HEK293 (cell line): Measurements from ENCODE around the gene OBSL1.

Experiments
- CTCF ChIA-PET: fragments of 350-600 bp; formaldehyde crosslinking; extraction: SDS; loops from one replicate; lab custom pipeline; 2021; ENCODE audit warnings: antibody characterized with exemption; lab: Yijun Ruan, JAX
- POLR2A ChIA-PET: fragments of 300-600 bp; formaldehyde crosslinking; extraction: SDS; loops from one replicate; lab custom pipeline; 2020; ENCODE audit warnings: antibody characterized with exemption, inconsistent platforms; lab: Yijun Ruan, JAX
- H3K27ac ChIP-seq: fragments of 200-500 bp; sonication (Bioruptor generic); 2 replicates; pipeline ENCODE4 v1.5.1; 2014; ENCODE audit warnings: low read depth, low read length, control low read depth, inconsistent platforms; ENCODE audit errors: extremely low read depth
- H3K36me3 ChIP-seq, 2 experiments: fragments of 200-500 bp in 1 of 2; sonication (Bioruptor generic) in 1 of 2; 1 replicate in 1 of 2; 2 replicates in 1 of 2; pipeline ENCODE4 v1.5.1; 2014 to 2017; ENCODE audit warnings: inconsistent platforms in 2 of 2, low read length in 2 of 2; ENCODE audit not compliant: control insufficient read depth in 2 of 2, insufficient read depth in 1 of 2
- H3K4me1 ChIP-seq: fragments of 200-500 bp; sonication (Bioruptor generic); 2 replicates; pipeline ENCODE4 v1.5.1; 2014; ENCODE audit warnings: mild to moderate bottlenecking, low read length, inconsistent platforms; ENCODE audit not compliant: control insufficient read depth, insufficient read depth
- H3K4me3 ChIP-seq: 2 replicates; pipeline ENCODE4 v1.5.1; 2011; ENCODE audit warnings: low read depth, mild to moderate bottlenecking, control low read depth, low read length, moderate library complexity
- H3K9me3 ChIP-seq: fragments of 200-500 bp; sonication (Bioruptor generic); 2 replicates; pipeline ENCODE4 v1.5.1; 2014; ENCODE audit warnings: low read depth, low read length, inconsistent platforms; ENCODE audit not compliant: control insufficient read depth, insufficient read depth
- GLIS2 ChIP-seq: fragments of 450-650 bp; formaldehyde crosslinking; IDR thresholded peaks from 2 replicates; pipeline ENCODE4 v1.5.1; 2016; ENCODE audit warnings: missing biosample characterization, missing genetic modification characterization
- MEIS1 ChIP-seq: sonication (generic); formaldehyde crosslinking; IDR thresholded peaks from 2 replicates; pipeline ENCODE4 v1.8.1; 2022; ENCODE audit warnings: missing genetic modification reagents, mild to moderate bottlenecking, borderline replicate concordance
- REPIN1 ChIP-seq: fragments of 450-650 bp; formaldehyde crosslinking; IDR thresholded peaks from 2 replicates; pipeline ENCODE4 v1.5.1; 2017; ENCODE audit warnings: missing biosample characterization, missing genetic modification characterization, low read depth
- ZNF19 ChIP-seq: fragments of 450-650 bp; formaldehyde crosslinking; IDR thresholded peaks from 2 replicates; pipeline ENCODE4; 2016; ENCODE audit warnings: missing biosample characterization, missing genetic modification characterization, low read depth
- ZNF311 ChIP-seq: fragments of 450-650 bp; formaldehyde crosslinking; IDR thresholded peaks from 2 replicates; pipeline ENCODE4 v1.5.1; 2017; ENCODE audit warnings: missing biosample characterization, missing genetic modification characterization, borderline replicate concordance
- ZNF510 ChIP-seq: fragments of 450-650 bp; formaldehyde crosslinking; IDR thresholded peaks from 2 replicates; pipeline ENCODE4 v1.5.1; 2018; ENCODE audit warnings: mild to moderate bottlenecking, missing genetic modification characterization, missing biosample characterization; ENCODE audit not compliant: insufficient replicate concordance
- ZNF521 ChIP-seq: fragments of 450-650 bp; formaldehyde crosslinking; IDR thresholded peaks from 2 replicates; pipeline ENCODE4 v1.5.1; 2017; ENCODE audit warnings: missing biosample characterization, mild to moderate bottlenecking, missing genetic modification characterization
- ZNF548 ChIP-seq: fragments of 450-650 bp; formaldehyde crosslinking; IDR thresholded peaks from 2 replicates; pipeline ENCODE4 v1.5.1; 2016; ENCODE audit warnings: missing biosample characterization, missing genetic modification characterization
- ZNF600 ChIP-seq: fragments of 450-650 bp; formaldehyde crosslinking; IDR thresholded peaks from 2 replicates; pipeline ENCODE4 v1.5.1; 2016; ENCODE audit warnings: missing biosample characterization, missing genetic modification characterization
- ZNF629 ChIP-seq: fragments of 450-650 bp; formaldehyde crosslinking; IDR thresholded peaks from 2 replicates; pipeline ENCODE4 v1.5.1; 2017; ENCODE audit warnings: missing biosample characterization, missing genetic modification characterization
- ZNF670 ChIP-seq: fragments of 450-650 bp; formaldehyde crosslinking; IDR thresholded peaks from 2 replicates; pipeline ENCODE4 v1.5.1; 2016; ENCODE audit warnings: missing biosample characterization, missing genetic modification characterization, low read depth
- ZNF843 ChIP-seq: fragments of 450-650 bp; formaldehyde crosslinking; IDR thresholded peaks from 2 replicates; pipeline ENCODE4 v1.5.1; 2016; ENCODE audit warnings: missing biosample characterization, missing genetic modification characterization
- TF ChIP-seq, protein P1 (sequence below): fragments of 450-650 bp; formaldehyde crosslinking; IDR thresholded peaks from 2 replicates; pipeline ENCODE4 v1.5.1; 2017; ENCODE audit warnings: missing biosample characterization, missing genetic modification characterization
- TF ChIP-seq, protein P2 (sequence below): fragments of 450-650 bp; formaldehyde crosslinking; IDR thresholded peaks from 2 replicates; pipeline ENCODE4 v1.5.1; 2016; ENCODE audit warnings: missing biosample characterization, missing genetic modification characterization
- TF ChIP-seq, protein P3 (sequence below): fragments of 450-650 bp; formaldehyde crosslinking; IDR thresholded peaks from 2 replicates; pipeline ENCODE4 v1.5.1; 2016; ENCODE audit warnings: missing biosample characterization, missing genetic modification characterization
- TF ChIP-seq, protein P4 (sequence below): fragments of 450-650 bp; formaldehyde crosslinking; IDR thresholded peaks from 2 replicates; pipeline ENCODE4 v1.5.1; 2016; ENCODE audit warnings: missing biosample characterization, missing genetic modification characterization
- TF ChIP-seq, protein P5 (sequence below): fragments of 450-650 bp; formaldehyde crosslinking; IDR thresholded peaks from 2 replicates; pipeline ENCODE4 v1.5.1; 2016; ENCODE audit warnings: missing biosample characterization, missing genetic modification characterization

Gene OBSL1

DNA sequence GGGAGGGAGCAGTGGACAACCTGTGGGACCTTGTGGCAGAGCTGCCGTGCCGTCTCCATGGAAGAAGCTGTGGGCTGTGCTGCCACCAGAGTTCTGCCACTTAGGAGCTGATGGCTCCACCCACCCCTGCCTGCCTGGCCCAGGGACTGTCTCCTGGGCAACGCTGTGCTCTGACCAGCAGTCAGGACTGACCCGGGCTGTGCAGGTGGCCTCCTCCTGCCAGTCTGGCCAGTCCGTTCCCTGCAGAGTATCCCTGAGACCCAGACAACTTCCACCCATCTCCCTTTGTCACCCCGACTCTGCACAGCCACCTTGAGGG, 44.3 kb downstream of the OBSL1 start:
- Histone ChIP-seq H3K4me1 (no peaks in the 10 kb centered on the region), H3K4me3 (no peak overlapping the region)
- TF ChIP-seq ZNF19 (tag by site-specific recombination) (no peak), GLIS2 (0 out of 2 replicates have a peak, but pooled peaks have one; percentile 19), ZNF600 (tag by site-specific recombination) (peak; percentile 27; the same call in 1 of the 2 replicates), ZNF311 (tag by site-specific recombination) (no peak), MEIS1 (CRISPR knock-in tag) (no peak), ZNF521 (tag by site-specific recombination) (no peak), ZNF670 (tag by site-specific recombination) (no peak), ZNF548 (no peak), ZNF629 (tag by site-specific recombination) (no peak)
- TF ChIP-seq, protein P1, sequence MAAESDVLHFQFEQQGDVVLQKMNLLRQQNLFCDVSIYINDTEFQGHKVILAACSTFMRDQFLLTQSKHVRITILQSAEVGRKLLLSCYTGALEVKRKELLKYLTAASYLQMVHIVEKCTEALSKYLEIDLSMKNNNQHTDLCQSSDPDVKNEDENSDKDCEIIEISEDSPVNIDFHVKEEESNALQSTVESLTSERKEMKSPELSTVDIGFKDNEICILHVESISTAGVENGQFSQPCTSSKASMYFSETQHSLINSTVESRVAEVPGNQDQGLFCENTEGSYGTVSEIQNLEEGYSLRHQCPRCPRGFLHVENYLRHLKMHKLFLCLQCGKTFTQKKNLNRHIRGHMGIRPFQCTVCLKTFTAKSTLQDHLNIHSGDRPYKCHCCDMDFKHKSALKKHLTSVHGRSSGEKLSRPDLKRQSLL = no peak
- TF ChIP-seq, protein P2, sequence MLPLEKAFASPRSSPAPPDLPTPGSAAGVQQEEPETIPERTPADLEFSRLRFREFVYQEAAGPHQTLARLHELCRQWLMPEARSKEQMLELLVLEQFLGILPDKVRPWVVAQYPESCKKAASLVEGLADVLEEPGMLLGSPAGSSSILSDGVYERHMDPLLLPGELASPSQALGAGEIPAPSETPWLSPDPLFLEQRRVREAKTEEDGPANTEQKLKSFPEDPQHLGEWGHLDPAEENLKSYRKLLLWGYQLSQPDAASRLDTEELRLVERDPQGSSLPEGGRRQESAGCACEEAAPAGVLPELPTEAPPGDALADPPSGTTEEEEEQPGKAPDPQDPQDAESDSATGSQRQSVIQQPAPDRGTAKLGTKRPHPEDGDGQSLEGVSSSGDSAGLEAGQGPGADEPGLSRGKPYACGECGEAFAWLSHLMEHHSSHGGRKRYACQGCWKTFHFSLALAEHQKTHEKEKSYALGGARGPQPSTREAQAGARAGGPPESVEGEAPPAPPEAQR (tag by site-specific recombination) = no peak
- TF ChIP-seq, protein P3, sequence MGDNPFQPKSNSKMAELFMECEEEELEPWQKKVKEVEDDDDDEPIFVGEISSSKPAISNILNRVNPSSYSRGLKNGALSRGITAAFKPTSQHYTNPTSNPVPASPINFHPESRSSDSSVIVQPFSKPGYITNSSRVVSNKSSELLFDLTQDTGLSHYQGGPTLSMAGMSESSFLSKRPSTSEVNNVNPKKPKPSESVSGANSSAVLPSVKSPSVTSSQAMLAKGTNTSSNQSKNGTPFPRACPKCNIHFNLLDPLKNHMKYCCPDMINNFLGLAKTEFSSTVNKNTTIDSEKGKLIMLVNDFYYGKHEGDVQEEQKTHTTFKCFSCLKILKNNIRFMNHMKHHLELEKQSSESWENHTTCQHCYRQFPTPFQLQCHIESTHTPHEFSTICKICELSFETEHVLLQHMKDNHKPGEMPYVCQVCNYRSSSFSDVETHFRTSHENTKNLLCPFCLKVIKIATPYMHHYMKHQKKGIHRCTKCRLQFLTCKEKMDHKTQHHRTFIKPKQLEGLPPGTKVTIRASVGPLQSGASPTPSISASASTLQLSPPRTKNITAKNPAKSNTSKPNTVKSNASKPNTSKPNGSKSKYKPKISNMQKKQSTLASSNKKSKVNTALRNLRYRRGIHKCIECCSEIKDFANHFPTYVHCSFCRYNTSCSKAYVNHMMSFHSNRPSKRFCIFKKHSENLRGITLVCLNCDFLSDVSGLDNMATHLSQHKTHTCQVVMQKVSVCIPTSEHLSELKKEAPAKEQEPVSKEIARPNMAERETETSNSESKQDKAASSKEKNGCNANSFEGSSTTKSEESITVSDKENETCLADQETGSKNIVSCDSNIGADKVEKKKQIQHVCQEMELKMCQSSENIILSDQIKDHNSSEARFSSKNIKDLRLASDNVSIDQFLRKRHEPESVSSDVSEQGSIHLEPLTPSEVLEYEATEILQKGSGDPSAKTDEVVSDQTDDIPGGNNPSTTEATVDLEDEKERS (tag by site-specific recombination) = no peak
- TF ChIP-seq, all 188 proteins: peak for 2
- H3K27ac ChIP-seq = no peak overlapping the region
- H3K36me3 ChIP-seq = no peaks in the 10 kb centered on the region
- CTCF ChIA-PET = interaction anchor here (0.5 to 9.7 kb wide), 9 partner anchors 8 to 232 kb away, joined by 3 to 252 read pairs (median 10); partner anchors contain the start of genes ASIC4 and GMPPA
- no peaks in the 10 kb centered on the region for H3K9me3 ChIP-seq
- POLR2A ChIA-PET = interaction anchor here (0.8 to 1.4 kb wide), 2 partner anchors 11 to 28 kb away, joined by 3 to 6 read pairs; partner anchors contain the start of gene GMPPA

DNA sequence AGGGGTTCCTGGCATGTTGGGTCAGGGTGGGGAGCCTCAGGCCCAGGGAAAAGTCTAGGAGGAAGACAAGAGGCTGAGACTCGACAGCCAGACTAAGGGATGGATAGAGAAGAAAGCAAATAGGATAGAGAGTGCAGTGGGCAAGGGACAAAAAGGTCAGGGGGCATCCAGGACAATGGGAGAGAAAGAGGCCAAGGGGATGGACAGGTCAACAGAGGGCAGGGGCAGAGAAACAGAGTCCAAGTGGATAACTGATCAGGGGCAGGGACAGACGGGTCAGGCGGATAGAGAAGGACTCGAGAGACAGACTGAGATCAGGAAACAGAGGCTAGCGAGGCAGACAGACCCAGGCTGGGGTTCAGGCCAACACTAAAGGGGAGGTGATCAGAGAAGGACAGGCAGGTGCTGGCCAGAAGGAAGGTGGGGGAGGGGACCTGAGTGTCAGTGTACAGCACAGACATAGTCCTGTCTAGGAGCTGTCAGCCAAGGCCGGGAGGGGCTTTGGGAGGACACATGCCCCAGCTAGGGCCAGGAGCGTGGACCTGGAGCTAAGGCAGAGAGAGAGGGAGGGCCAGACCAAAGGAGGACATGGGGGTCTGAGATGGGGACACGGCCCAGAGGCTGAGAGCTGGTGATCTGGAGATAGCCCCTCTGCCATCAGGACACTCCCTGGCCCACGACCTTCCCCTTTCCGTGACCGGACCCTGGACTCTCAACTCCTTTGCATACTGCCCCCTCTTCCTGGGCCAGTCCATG, 44.8 kb downstream of the OBSL1 start:
- H3K27ac ChIP-seq = no peak overlapping the region
- H3K4me1 ChIP-seq = peaks cover 5% of the 10 kb centered on the region
- H3K9me3 ChIP-seq = no peaks in the 10 kb centered on the region
- H3K4me3 ChIP-seq = no peak overlapping the region
- no peak for TF ChIP-seq REPIN1 (tag by site-specific recombination)
- no peak for TF ChIP-seq ZNF510 (tag by site-specific recombination)
- TF ChIP-seq, protein P4, sequence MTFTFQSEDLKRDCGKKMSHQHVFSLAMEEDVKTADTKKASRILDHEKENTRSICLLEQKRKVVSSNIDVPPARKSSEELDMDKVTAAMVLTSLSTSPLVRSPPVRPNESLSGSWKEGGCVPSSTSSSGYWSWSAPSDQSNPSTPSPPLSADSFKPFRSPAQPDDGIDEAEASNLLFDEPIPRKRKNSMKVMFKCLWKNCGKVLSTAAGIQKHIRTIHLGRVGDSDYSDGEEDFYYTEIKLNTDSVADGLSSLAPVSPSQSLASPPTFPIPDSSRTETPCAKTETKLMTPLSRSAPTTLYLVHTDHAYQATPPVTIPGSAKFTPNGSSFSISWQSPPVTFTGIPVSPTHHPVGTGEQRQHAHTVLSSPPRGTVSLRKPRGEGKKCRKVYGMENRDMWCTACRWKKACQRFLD (tag by site-specific recombination) = no peak
- TF ChIP-seq, protein P5, sequence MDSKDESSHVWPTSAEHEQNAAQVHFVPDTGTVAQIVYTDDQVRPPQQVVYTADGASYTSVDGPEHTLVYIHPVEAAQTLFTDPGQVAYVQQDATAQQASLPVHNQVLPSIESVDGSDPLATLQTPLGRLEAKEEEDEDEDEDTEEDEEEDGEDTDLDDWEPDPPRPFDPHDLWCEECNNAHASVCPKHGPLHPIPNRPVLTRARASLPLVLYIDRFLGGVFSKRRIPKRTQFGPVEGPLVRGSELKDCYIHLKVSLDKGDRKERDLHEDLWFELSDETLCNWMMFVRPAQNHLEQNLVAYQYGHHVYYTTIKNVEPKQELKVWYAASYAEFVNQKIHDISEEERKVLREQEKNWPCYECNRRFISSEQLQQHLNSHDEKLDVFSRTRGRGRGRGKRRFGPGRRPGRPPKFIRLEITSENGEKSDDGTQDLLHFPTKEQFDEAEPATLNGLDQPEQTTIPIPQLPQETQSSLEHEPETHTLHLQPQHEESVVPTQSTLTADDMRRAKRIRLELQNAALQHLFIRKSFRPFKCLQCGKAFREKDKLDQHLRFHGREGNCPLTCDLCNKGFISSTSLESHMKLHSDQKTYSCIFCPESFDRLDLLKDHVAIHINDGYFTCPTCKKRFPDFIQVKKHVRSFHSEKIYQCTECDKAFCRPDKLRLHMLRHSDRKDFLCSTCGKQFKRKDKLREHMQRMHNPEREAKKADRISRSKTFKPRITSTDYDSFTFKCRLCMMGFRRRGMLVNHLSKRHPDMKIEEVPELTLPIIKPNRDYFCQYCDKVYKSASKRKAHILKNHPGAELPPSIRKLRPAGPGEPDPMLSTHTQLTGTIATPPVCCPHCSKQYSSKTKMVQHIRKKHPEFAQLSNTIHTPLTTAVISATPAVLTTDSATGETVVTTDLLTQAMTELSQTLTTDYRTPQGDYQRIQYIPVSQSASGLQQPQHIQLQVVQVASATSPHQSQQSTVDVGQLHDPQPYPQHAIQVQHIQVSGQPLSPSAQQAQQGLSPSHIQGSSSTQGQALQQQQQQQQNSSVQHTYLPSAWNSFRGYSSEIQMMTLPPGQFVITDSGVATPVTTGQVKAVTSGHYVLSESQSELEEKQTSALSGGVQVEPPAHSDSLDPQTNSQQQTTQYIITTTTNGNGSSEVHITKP (tag by site-specific recombination) = peak; percentile 53; the same call in 1 of the 2 replicates
- no peak for TF ChIP-seq ZNF843 (tag by site-specific recombination)
- TF ChIP-seq, all 188 proteins: peak for 1
- H3K36me3 ChIP-seq = no peaks in the 10 kb centered on the region
- POLR2A ChIA-PET = interaction anchor here (1.4 kb wide), 1 partner anchor 28 kb away, joined by 6 read pairs; the partner anchor contains the start of gene GMPPA
- CTCF ChIA-PET = interaction anchor here (0.5 to 9.7 kb wide), 11 partner anchors 7 to 232 kb away, joined by 3 to 252 read pairs (median 7); partner anchors contain the start of genes ASIC4 and GMPPA
